Stimulated activated CD8-positive, alpha-beta memory T cell treated with anti-CD3 and anti-CD28 coated beads, Interleukin-4, amount 100 ng/mL, for 24 hours (primary cell): Measurements from ENCODE around the gene RXFP3.
"Not testable (repeated sequence)": the region's sequence is repeated elsewhere in the genome, so short reads cannot be mapped to it uniquely, and the experiment has no call there.

ENCODE experiments used
- DNase-seq: peaks from one replicate; pipeline ENCODE4 v3.0.0-alpha.2; 2020; ENCODE audit warnings: low read depth

The RXFP3 gene, protein sequence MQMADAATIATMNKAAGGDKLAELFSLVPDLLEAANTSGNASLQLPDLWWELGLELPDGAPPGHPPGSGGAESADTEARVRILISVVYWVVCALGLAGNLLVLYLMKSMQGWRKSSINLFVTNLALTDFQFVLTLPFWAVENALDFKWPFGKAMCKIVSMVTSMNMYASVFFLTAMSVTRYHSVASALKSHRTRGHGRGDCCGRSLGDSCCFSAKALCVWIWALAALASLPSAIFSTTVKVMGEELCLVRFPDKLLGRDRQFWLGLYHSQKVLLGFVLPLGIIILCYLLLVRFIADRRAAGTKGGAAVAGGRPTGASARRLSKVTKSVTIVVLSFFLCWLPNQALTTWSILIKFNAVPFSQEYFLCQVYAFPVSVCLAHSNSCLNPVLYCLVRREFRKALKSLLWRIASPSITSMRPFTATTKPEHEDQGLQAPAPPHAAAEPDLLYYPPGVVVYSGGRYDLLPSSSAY

DNA sequence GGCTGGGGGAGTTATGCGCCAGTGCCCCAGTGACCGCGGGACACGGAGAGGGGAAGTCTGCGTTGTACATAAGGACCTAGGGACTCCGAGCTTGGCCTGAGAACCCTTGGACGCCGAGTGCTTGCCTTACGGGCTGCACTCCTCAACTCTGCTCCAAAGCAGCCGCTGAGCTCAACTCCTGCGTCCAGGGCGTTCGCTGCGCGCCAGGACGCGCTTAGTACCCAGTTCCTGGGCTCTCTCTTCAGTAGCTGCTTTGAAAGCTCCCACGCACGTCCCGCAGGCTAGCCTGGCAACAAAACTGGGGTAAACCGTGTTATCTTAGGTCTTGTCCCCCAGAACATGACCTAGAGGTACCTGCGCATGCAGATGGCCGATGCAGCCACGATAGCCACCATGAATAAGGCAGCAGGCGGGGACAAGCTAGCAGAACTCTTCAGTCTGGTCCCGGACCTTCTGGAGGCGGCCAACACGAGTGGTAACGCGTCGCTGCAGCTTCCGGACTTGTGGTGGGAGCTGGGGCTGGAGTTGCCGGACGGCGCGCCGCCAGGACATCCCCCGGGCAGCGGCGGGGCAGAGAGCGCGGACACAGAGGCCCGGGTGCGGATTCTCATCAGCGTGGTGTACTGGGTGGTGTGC is at the start of gene RXFP3:
RXFP3 (plus strand) TSS at position 6 of the 636 bp plus-strand sequence; CDS start at position 361, 355 bp downstream.
- no peak for DNase-seq

GRCh38 chr5:33887268-33887667 is 48.9 kb upstream of the RXFP3 start:
- DNase-seq = no peak

DNA sequence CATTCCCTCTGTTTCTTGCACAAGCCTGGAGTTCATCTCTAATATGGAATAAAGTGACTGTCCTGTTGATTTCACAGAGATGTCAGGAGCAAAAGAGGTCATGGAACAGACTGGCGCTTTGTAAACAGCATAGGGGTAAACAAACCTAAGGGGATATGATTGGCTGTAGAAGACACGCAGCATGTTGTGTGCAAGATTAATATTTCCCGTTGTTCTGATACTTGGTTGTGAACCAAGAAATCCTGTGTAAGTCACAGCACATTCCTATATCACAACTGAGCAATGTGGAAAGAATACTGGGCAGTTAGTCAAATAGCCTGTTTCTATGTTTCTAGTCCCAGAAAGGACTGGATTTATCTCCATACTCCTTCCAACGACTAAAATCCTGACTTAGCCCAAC is 47.6 kb upstream of the RXFP3 start:
- DNase-seq = no peak

- DNase-seq = no peak
Observed at GRCh38 chr5:33890131-33891032, 45.8 kb upstream of the RXFP3 start.

DNA sequence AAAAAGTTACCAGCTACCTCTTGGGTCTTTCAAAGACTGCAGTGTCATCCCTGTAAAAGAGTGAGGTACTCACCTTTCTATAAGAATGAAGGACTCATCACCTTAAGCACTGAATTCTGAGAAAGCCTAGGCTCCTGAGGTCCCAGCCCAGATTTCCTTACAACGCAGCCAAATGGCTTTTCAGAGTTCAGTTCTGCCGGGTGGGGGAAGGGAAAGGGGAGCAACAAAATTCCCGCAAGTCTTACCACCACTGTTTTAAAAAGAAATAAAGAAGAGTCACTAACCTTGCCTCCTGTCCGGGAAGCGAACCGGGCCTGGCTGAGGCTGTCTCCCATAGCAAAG is 44.8 kb upstream of the RXFP3 start:
- no peak for DNase-seq

DNA sequence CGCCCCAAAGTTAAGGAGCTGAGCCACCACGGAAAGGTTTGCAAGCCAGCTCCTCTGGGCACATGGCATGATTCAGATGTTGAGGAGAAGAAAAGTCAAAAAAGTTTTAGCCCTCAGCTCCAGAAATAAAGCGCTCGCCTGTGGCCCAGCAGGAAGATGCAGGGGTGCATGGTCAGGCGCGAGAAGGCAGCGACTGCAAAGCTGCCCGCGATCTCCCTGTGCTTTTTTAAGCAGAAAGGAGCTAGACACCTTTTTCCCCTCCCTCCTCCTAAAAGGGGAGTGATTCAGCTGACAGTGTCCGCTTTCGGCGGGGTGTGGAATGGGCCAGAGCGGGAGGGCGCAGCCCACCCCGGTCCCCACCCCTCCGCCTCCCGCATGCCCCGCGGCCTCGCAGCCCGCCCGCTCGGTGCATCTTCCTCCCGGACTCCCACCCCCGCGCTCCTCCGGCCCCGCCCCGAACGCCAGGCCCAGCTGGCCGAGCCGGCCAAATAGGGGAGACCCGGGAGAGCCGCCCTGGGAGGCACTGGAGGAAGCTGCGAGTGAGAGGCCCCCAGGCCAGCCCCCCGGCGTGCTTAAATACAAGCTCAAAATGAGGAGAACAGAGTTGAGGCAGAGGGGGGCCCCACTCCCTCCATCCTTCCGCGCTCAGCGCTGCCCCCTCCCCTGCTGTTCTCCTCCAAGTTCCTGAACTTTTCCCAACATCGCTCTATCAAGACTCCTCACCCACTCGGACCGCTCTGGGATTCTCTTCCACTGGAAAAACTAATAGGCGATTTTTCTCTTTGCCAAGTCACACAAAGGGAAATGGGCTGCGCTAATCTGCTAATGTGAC is 44.2 kb upstream of the RXFP3 start, which contains the start of gene ADAMTS12:
ADAMTS12 (minus strand) TSS at position 203 of the 832 bp plus-strand sequence; CDS start at position 69, 134 bp downstream.
- DNase-seq = no peak

DNA sequence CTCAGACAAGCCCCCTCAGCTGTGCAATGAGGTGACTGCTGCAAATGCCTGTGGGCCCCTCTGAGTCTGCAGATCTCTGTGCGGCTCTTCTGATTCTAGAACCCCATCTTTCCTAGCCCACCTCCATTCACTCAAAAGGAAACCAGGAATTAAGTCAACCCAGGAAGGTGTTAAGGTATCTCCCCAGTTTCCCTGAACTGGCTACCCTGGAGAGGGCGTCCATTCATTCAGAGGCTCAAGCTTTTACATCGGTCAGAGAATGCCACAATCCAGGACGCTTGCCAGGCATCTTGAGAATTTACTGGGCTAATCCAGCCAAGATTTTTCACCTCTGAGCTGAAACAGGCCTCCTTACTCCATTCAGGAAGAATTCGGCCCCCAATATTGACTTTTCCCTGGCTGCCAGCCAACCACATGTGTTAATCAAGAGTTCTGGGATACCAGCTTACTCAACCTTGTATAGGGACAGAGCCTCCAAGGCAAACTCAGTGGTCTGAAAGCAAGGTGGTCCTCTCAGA is 43.5 kb upstream of the RXFP3 start:
- no peak for DNase-seq

GRCh38 chr5:33894566-33894965 is 41.6 kb upstream of the RXFP3 start:
- DNase-seq = no peak

DNA sequence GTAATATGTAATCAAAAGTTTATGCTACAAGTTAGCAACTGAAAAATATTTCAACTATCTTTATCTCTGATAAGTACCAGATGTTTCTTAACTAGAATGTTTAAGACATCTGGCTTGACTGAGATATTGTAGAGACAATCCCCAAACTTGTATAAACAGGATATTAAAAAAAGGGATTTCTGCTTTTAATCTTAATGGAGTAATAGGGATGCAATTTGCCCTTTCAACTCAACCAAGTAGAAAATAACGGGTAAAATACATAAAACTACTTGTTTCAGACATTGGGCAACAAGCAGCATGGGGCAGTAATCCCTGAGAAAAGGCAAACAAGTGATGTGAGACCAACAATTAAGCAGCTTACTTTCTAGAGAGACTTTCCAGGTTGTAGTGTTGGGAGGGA is 35.0 kb upstream of the RXFP3 start:
- no peak for DNase-seq

DNA sequence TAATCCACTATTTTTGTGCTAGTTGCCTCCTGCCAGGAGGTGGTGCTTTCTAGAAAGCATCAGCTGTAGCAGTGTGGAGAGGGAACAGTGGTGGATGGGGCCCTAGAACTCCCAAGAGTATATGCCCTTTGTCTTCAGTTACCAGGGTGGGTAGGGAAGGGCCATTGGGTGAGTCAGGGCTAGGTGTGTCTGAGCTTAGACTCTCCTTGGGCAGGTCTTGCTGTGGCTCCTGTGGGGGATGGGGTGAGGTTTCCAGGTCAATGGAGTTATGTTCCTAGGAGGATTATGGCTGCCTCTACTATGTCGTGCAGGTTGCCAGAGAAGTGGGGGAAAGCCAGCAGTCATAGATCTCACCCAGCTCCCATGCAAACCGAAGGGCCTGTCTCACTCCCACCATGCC is 33.1 kb upstream of the RXFP3 start:
- DNase-seq = no peak

GRCh38 chr5:33905381-33905780 is 30.8 kb upstream of the RXFP3 start:
- DNase-seq = no peak

DNA sequence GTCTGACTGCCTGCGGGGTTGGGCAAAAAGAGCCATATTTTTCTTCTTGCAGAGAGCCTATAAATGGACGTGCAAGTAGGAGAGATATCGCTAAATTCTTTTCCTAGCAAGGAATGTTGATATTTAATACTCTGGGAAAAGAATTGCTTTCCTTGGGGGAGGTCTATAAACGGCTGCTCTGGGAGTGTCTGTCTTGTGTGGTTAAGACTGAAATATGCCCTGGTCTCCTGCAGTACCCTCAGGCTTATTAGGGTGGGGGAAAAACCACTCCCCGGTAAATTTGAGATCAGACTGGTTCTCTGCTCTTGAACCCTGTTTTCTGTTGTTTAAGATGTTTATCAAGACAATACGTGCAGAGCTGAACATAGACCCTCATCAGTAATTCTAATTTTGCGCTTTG is 29.9 kb upstream of the RXFP3 start:
- DNase-seq = not testable (repeated sequence)

- not testable (repeated sequence) for DNase-seq
Observed at GRCh38 chr5:33914844-33915243, 21.3 kb upstream of the RXFP3 start.

GRCh38 chr5:33921002-33921401 is 15.2 kb upstream of the RXFP3 start:
- DNase-seq = no peak

- no peak for DNase-seq
Observed at GRCh38 chr5:33925278-33925677, 10.9 kb upstream of the RXFP3 start.

- DNase-seq = no peak
Observed at GRCh38 chr5:33927685-33928084, 8.5 kb upstream of the RXFP3 start.

DNA sequence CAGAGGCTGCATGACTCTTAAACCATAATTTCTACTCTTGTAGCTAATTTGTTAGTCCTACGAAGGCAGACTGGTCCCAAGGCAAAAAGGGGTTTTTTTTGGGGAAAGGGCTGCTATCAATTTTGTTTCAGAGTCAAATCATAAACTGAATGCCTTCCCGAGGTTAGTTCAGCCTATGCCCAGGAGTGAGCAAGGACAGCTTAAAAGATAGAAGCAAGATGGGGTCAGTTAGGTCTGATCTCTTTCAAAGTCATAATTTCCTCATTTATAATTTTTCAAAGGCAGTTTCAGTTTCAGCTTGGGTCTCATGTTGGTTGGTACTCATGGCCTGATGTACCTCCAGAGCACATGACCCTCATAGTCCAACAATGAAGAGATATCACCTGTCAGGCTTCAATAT is 7.9 kb upstream of the RXFP3 start:
- no peak for DNase-seq

DNA sequence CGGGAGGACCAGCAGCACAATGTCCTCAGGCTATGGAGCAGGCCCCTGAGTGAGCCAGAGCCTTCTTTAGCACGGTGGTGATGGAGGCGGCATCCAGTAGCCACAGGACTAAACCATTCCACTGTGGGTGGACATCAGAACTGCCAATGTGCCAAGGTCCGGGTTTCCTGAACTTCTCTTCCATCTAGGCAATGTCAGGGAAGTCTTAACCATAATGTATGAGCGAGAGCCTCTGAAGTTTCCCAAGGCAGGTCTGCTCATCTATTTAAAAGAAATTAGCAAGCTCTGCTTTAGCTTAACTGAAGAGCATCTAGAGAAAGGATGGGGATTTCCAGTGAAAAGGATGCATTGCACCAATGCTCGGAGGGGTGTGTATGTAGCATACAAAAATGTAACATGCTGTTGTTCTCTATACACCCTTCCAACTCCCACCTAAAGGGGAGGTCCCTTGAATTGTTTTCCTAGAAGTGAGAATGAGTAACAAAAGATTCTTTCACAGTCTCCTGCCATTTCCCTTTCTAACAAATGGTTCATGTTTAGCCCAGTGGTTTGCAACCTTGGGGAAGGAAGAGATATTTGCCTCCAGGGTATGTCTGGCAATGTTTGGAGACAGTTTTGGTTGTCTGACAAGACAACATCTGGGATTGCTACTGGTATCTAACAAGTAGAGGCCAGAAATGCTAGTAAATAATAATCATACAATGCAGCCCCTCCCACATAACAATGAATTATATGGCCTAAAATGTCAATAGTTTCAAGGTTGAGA is 6.1 kb upstream of the RXFP3 start:
- no peak for DNase-seq

DNA sequence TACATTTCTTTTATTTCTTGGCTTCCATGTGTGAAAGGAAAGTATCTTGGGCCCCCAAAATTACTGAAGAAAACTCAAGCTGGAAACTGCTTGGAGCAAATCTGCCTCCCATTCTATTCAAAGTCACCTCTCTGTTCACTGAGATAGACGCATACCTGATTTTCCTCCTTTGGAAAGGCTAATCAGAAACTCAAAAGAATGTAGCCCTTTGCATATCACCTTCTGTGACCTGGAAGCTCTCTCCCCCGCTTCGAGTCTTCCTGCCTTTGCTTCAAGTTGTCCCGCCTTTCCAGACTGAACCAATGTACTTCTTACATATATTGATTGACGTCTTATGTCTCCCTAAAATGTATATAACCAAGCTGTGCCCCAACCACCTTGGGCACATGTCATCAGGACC is 5.0 kb upstream of the RXFP3 start:
- no peak for DNase-seq

DNA sequence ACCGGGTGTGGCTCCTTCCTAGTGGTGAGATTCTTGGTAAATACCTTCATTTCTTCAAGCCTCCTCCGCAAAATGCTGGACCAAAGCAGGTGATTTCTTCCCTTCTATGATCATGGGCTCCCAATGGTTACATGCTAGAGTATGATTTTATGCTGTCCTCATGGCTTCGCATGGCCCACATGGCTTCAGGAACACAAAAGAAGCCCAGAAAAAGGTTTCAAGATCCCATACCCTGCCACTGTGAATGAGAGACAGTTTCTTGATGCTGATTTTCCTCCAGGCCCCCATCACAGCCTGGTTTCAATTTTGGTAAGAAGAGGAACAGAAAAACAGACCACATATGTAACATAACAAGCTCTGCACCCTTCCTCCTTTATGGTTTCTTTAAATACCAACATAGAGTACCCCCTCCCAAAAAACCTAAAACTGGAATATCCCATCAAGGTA is 2.4 kb upstream of the RXFP3 start:
- no peak for DNase-seq
